GM21526 (cell line): Measurements from ENCODE around the gene WSCD2.
"Not testable (repeated sequence)": the region's sequence is repeated elsewhere in the genome, so short reads cannot be mapped to it uniquely, and the experiment has no call there.

Experiments
- ATAC-seq: cut with Tn5 transposase; IDR thresholded peaks from one replicate; pipeline ENCODE4 v1.9.1; 2021; ENCODE audit warnings: moderate library complexity; ENCODE audit not compliant: unreplicated experiment, low FRiP score

The WSCD2 gene

GRCh38 chr12:108190529-108190928 is 61.4 kb downstream of the WSCD2 start:
- no peak for ATAC-seq

- no peak for ATAC-seq
Measured at GRCh38 chr12:108191086-108191485, 62.0 kb downstream of the WSCD2 start.

DNA sequence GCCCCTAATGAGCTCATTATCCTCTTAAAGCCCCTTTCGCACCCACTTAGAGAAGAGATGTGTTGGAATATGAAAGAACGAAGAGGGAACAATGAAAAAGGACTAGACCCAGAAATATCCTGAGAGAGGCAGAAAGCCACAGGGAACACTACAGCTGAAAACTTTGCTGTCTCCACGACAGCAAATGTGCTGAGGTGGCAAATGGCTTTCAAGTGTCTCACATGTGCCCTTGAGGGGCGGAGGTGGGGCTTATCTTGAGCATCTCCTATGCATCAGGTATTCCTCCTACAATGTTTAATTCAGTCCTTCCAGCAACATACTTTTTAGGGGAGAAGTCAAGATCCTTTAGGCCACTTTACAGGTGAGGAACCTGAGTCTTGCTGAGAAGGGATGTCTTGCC is 62.9 kb downstream of the WSCD2 start:
- no peak for ATAC-seq

- no peak for ATAC-seq
Measured at GRCh38 chr12:108193493-108193892, 64.4 kb downstream of the WSCD2 start.

DNA sequence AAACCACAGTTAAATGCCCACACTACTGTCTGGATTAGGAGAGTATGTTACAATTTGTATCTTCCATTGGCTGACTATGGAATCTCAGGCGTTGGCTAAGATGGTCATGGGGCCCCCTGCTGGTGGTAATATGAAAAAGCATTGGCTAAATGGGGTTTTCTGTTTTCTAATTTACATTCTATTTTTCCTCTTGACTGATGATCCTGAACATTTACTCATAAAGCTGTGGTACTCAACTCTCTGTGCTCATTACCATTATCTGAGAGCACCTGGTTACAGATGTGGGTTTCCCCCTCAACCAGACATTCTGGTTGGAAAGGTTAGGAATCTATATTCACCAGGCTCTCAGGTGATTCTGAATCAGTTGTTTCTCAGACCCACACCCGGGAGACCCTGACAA is 64.8 kb downstream of the WSCD2 start:
- no peak for ATAC-seq

DNA sequence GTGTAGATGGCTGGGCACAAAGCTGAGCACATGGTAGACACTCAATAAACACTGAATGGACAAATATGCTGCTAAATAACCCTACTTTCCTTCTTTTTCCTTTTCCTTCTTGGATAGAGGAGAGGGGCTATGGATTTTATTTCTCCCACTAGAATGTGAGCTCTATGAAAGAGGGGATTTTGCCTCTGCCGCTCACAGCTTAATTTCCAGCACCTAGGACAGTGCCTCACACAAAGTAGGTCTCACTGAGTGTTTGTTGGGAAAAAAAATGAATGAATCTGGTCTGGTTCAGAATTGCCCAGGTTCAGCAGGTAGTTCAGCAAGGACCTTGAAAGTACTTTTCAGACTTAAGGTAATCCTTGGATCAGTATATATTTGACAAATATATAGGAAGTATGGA is 65.5 kb downstream of the WSCD2 start:
- ATAC-seq: no peak

- no peak for ATAC-seq
Measured at GRCh38 chr12:108196319-108196718, 67.2 kb downstream of the WSCD2 start.

DNA sequence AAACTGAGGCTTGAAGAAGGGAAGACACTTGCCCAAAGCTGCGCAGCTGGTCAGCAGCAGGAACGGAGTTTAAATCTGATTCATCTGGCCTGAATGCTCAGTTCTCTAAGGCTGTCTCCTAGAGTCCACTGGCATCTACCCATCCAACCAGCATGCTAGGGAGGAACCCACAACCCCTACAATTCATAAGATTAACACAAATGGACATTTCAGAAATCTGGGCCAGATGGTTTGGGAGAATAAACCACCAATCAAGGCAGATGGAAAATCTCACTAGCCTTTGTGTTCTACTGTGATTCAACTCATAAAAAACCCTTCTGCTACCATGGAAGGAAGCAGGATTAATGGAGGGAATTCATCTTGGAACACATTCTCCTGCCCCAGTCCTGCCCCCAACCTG is 67.8 kb downstream of the WSCD2 start:
- no peak for ATAC-seq

GRCh38 chr12:108198043-108198442 is 69.0 kb downstream of the WSCD2 start:
- no peak for ATAC-seq

DNA sequence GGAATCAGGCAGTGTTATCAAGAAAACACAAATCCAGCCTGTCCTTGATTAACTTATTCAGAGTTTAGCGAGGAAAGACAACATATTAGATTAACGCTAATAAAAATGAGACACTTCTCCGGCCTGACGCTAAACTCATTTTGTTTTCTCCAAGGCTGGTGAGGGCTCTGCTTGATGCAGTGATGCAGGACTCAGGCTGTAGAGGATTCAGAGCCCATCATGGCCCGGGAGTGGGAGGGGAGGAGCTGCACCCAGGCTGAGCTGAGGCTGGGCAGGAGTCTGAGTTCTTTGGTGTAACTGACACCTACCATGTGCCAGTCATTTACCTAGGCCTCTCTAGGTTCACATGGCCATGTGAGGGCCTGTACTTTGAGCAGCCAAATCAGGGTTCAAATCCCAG is 70.0 kb downstream of the WSCD2 start:
- ATAC-seq: no peak

DNA sequence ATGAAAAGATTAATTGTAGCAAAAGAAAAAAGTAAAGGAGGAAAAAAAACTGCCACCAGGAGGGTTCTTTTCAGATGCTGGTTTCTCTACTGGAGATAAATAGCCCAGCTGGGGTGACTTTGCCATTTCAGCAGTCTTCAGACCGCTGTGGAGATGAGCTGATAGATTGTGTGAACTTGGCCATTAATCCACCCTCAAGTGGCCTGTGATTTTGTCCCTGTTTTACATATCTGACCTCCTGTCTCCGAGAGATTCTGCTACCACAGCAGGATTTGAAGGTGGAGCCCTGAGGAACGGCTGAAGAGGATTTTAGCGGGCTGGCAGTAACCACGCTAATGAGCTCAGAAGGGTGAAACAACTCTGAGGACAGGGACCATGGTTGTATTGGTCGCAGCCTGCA is 72.7 kb downstream of the WSCD2 start:
- ATAC-seq: no peak

GRCh38 chr12:108204117-108204987 is 75.3 kb downstream of the WSCD2 start:
- no peak for ATAC-seq

GRCh38 chr12:108205864-108206263 is 76.8 kb downstream of the WSCD2 start:
- no peak for ATAC-seq

DNA sequence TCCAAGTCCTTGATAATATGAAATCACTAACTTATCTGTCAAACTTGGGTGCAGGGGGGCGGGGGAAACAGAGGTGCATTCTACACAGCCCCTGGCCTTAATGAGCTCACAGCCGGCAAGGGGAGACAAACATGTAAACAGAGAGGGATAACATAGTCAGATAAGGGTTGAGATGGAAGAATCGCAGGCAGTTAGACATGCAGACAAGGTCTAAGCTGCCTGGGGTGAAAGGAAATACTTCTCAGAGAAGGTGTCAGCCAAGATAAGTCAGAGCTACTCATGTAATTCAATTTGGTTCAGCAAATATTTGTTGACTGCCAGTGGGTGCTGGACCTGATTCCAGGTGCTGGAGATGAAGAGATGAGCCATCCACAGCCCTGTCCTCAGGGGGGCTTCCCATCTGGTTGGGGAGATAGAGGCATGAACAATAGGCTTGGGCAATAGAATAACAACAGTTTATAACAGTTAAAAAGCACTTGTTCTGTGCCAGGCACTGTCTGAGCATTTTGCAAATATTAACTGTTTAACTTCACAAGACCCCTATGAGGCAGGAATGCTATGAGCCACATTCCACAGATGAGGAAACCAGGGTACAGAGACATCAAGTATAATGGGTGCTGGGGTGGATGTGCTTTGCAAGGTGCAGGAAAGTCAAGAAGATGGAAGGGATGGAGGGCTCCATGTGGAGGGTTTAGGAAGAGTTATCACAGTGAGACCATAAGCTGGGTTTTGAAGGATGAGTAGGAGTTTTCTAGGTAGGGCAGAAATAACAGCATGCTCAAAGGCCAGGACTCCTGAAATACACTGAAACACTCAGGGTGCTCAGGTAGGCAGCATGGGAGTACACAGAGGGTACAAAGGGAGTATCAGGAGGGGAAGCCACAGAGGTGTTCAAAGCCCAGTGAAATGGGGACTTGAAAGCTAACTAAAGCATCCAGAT is 79.0 kb downstream of the WSCD2 start:
- ATAC-seq: no peak

- no peak for ATAC-seq
Measured at GRCh38 chr12:108210001-108210400, 80.9 kb downstream of the WSCD2 start.

GRCh38 chr12:108211157-108211556 is 82.1 kb downstream of the WSCD2 start:
- no peak for ATAC-seq

- no peak for ATAC-seq
Measured at GRCh38 chr12:108213871-108214445, 84.9 kb downstream of the WSCD2 start.

GRCh38 chr12:108214486-108214885 is 85.4 kb downstream of the WSCD2 start:
- no peak for ATAC-seq

- no peak for ATAC-seq
Measured at GRCh38 chr12:108215458-108215857, 86.4 kb downstream of the WSCD2 start.

DNA sequence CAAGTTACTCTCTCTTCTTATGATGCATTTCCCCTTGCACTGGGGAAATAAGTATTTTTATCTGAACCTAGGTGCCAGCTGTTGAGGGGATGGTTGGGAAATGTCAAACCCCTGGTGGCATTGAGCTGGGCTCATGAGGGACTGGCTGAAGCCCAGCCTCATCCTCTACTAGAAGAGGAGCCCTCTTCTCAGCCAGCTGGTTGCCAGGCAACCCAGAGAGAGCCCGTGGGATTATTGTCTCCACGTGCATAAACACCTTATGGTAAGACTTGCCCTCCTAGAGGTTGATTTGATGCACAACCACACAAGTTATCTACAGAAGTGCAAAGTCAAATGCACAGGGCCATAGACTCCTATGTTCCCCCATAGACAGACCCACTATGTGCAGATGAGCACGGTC is 89.8 kb downstream of the WSCD2 start:
- ATAC-seq: no peak

DNA sequence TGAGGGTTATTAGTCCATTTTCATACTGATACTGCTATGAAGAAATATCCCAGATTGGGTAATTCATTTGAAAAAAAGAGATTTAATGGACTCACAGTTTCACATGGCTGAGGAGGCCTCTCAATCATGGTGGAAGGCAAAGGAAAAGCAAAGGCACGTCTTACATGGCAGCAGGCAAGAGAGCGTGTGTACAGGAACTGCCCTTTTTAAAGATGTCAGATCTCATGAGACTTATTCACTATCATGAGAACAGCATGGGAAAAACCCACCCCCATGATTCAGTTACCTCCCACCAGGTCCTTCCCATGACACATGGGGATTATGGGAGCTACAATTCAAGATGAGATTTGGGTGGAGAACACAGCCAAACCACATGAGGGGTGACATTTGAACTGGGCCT is 96.0 kb downstream of the WSCD2 start:
- ATAC-seq: not testable (repeated sequence)
